GM21786 (cell line): ENCODE measurements around the gene POU2F3.
A peak's percentile ranks its signal among the peaks of the same experiment; 100 is the strongest.

Source experiments
- ATAC-seq: cut with Tn5 transposase; IDR thresholded peaks from one replicate; pipeline ENCODE4 v1.9.1; 2021; ENCODE audit not compliant: unreplicated experiment

The POU2F3 gene

GRCh38 chr11:120210626-120211521 is 29.1 kb upstream of the POU2F3 start, which contains the start of gene OAF:
OAF (plus strand) TSS chr11:120211032; CDS start chr11:120211280, 248 bp downstream.
- ATAC-seq, result peak; percentile 64

- no peak for ATAC-seq
Observed at GRCh38 chr11:120211522-120212258, 28.2 kb upstream of the POU2F3 start.

GRCh38 chr11:120212259-120212878 is 27.6 kb upstream of the POU2F3 start:
- no peak for ATAC-seq

- no peak for ATAC-seq
Observed at GRCh38 chr11:120212926-120213325, 27.0 kb upstream of the POU2F3 start.

GRCh38 chr11:120214581-120214980 is 25.4 kb upstream of the POU2F3 start:
- ATAC-seq, result no peak

GRCh38 chr11:120215634-120216033 is 24.3 kb upstream of the POU2F3 start:
- no peak for ATAC-seq

- no peak for ATAC-seq
Observed at GRCh38 chr11:120216426-120217102, 23.4 kb upstream of the POU2F3 start.

- no peak for ATAC-seq
Observed at GRCh38 chr11:120217526-120217925, 22.4 kb upstream of the POU2F3 start.

GRCh38 chr11:120217941-120218694 is 21.8 kb upstream of the POU2F3 start:
- ATAC-seq, result no peak

GRCh38 chr11:120218695-120219033 is 21.3 kb upstream of the POU2F3 start:
- no peak for ATAC-seq

GRCh38 chr11:120219232-120219937 is 20.6 kb upstream of the POU2F3 start:
- no peak for ATAC-seq

- ATAC-seq, result no peak
Observed at GRCh38 chr11:120219938-120220746, 19.8 kb upstream of the POU2F3 start.

- ATAC-seq, result no peak
Observed at GRCh38 chr11:120220747-120221037, 19.2 kb upstream of the POU2F3 start.

GRCh38 chr11:120221115-120221752 is 18.7 kb upstream of the POU2F3 start:
- ATAC-seq, result no peak

GRCh38 chr11:120222916-120223315 is 17.0 kb upstream of the POU2F3 start:
- no peak for ATAC-seq

GRCh38 chr11:120223793-120224192 is 16.1 kb upstream of the POU2F3 start:
- ATAC-seq, result no peak

GRCh38 chr11:120224361-120224760 is 15.6 kb upstream of the POU2F3 start:
- no peak for ATAC-seq

GRCh38 chr11:120224972-120225909 is 14.7 kb upstream of the POU2F3 start:
- ATAC-seq, result no peak
